Measurements from ENCODE around the gene U2AF2. TPM values are rescaled to one million over a fixed set of nuclear protein-coding genes. Genes with fewer than 3 reads are reported as not detected.

The U2AF2 gene
- total RNA-seq, 1 experiment from 2014 or later: 545 TPM

DNA sequence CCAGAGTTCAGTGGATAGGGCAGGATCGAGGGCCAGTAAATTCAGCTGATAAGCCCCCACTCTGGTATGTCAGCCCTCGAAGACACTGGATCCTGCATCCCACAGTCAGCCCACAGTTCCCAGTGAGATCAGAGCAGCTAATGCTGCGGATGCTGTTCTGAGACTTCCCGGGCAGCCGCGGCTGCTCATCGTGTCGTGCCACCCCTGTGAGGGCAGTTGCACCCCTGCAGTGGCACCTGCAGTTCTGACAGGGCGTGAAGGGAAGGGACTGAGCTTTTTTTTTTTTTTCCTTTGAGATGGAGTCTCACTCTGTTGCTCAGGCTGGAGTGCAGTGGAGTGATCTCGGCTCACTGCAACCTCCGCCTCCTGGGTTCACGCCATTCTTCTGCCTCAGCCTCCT lies 12.7 kb downstream of the U2AF2 start:
- TF ChIP-seq SIN3A (IDR thresholded peaks at IDR 0.05; ENCODE audit: borderline replicate concordance, insufficient read depth, low read depth, low read length) (no peak), TCF7L2 (IDR thresholded peaks at IDR 0.05; ENCODE audit: low read depth, low read length) (no peak), POLR2AphosphoS5 (IDR thresholded peaks at IDR 0.05; ENCODE audit: low read depth, low read length) (no peak; the same call in 1 of the 2 replicates)
- TF ChIP-seq, protein P1, sequence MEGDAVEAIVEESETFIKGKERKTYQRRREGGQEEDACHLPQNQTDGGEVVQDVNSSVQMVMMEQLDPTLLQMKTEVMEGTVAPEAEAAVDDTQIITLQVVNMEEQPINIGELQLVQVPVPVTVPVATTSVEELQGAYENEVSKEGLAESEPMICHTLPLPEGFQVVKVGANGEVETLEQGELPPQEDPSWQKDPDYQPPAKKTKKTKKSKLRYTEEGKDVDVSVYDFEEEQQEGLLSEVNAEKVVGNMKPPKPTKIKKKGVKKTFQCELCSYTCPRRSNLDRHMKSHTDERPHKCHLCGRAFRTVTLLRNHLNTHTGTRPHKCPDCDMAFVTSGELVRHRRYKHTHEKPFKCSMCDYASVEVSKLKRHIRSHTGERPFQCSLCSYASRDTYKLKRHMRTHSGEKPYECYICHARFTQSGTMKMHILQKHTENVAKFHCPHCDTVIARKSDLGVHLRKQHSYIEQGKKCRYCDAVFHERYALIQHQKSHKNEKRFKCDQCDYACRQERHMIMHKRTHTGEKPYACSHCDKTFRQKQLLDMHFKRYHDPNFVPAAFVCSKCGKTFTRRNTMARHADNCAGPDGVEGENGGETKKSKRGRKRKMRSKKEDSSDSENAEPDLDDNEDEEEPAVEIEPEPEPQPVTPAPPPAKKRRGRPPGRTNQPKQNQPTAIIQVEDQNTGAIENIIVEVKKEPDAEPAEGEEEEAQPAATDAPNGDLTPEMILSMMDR (IDR thresholded peaks at IDR 0.05): no peak
- TF ChIP-seq, protein P2, sequence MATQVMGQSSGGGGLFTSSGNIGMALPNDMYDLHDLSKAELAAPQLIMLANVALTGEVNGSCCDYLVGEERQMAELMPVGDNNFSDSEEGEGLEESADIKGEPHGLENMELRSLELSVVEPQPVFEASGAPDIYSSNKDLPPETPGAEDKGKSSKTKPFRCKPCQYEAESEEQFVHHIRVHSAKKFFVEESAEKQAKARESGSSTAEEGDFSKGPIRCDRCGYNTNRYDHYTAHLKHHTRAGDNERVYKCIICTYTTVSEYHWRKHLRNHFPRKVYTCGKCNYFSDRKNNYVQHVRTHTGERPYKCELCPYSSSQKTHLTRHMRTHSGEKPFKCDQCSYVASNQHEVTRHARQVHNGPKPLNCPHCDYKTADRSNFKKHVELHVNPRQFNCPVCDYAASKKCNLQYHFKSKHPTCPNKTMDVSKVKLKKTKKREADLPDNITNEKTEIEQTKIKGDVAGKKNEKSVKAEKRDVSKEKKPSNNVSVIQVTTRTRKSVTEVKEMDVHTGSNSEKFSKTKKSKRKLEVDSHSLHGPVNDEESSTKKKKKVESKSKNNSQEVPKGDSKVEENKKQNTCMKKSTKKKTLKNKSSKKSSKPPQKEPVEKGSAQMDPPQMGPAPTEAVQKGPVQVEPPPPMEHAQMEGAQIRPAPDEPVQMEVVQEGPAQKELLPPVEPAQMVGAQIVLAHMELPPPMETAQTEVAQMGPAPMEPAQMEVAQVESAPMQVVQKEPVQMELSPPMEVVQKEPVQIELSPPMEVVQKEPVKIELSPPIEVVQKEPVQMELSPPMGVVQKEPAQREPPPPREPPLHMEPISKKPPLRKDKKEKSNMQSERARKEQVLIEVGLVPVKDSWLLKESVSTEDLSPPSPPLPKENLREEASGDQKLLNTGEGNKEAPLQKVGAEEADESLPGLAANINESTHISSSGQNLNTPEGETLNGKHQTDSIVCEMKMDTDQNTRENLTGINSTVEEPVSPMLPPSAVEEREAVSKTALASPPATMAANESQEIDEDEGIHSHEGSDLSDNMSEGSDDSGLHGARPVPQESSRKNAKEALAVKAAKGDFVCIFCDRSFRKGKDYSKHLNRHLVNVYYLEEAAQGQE (IDR thresholded peaks at IDR 0.05; ENCODE audit: insufficient read depth in 1 of 2, low read depth in 2 of 2, low read length in 1 of 2): no peak
- no peak for DNase-seq (ENCODE audit: low read depth, low spot score)
- Histone ChIP-seq H3K4me1 (ENCODE audit: control insufficient read depth, insufficient read depth, low read length) (peaks cover 65% of the 10 kb centered on the region), H3K9me3 (ENCODE audit: control insufficient read depth, insufficient read depth, low read depth, low read length) (no peaks in the 10 kb centered on the region), H3K27ac (ENCODE audit: low read length) (peak overlapping the region; percentile 55), H3K27me3 (ENCODE audit: control insufficient read depth, insufficient read depth, low read length) (no peaks in the 10 kb centered on the region), H3K4me3 (ENCODE audit: low read depth in 2 of 2, low read length in 2 of 2) (no peak overlapping the region), H3K36me3 (ENCODE audit: control insufficient read depth, insufficient read depth, low read length) (peaks cover 37% of the 10 kb centered on the region)
- ATAC-seq: no peak
- intact Hi-C loops (cut with micrococcal nuclease; ENCODE audit: unreplicated experiment) (no loop called here), in situ Hi-C loops (cut with HindIII; ENCODE audit: low pct_unique_long_range_greater_than_20kb, low sequenced_read_pairs) (no loop called here)
- ChIA-PET CTCF (interaction anchor here (0.7 kb wide), 3 partner anchors 10 to 80 kb away, joined by 3 to 5 read pairs (median 4); no protein-coding TSS in a partner anchor), POLR2A (interaction anchor here (0.6 to 0.8 kb wide), 2 partner anchors 11 to 13 kb away, joined by 4 read pairs; no protein-coding TSS in a partner anchor)
- BruUV-seq (replicated peaks): no TSS peak

DNA sequence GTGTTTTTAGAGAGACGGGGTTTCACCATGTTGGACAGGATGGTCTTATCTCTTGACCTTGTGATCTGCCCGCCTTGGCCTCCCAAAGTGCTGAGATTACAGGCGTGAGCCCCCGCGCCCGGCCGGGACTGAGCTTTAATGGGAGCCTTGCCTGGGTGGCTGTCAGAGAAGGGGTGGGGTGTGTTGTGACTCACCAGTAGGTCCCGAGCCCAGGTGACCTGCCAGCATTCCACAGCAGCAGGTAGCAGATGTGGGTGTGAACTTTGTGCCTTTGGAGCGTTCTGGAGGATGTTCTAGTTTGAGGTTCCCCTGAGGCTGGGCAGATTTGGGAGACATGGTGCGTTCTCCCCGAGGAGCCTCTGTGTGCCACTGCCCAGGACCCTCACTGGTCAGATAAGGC lies 13.1 kb downstream of the U2AF2 start:
- ChIA-PET POLR2A (no interaction called here), CTCF (interaction anchor here (0.7 kb wide), 1 partner anchor 81 kb away, joined by 3 read pairs; no protein-coding TSS in a partner anchor)
- H3K4me1 ChIP-seq (ENCODE audit: control insufficient read depth, insufficient read depth, low read length): peaks cover 69% of the 10 kb centered on the region
- intact Hi-C loops (cut with micrococcal nuclease; ENCODE audit: unreplicated experiment): no loop called here
- in situ Hi-C loops (cut with HindIII; ENCODE audit: low pct_unique_long_range_greater_than_20kb, low sequenced_read_pairs): no loop called here
- H3K27me3 ChIP-seq (ENCODE audit: control insufficient read depth, insufficient read depth, low read length): no peaks in the 10 kb centered on the region
- ATAC-seq: no peak
- H3K9me3 ChIP-seq (ENCODE audit: control insufficient read depth, insufficient read depth, low read depth, low read length): no peaks in the 10 kb centered on the region
- TF ChIP-seq TCF7L2 (IDR thresholded peaks at IDR 0.05; ENCODE audit: low read depth, low read length): no peak
- TF ChIP-seq, protein P2 (IDR thresholded peaks at IDR 0.05; ENCODE audit: insufficient read depth in 1 of 2, low read depth in 2 of 2, low read length in 1 of 2): no peak
- no peak for TF ChIP-seq SIN3A (IDR thresholded peaks at IDR 0.05; ENCODE audit: borderline replicate concordance, insufficient read depth, low read depth, low read length)
- TF ChIP-seq, protein P1 (IDR thresholded peaks at IDR 0.05): no peak
- TF ChIP-seq POLR2AphosphoS5 (IDR thresholded peaks at IDR 0.05; ENCODE audit: low read depth, low read length): no peak
- H3K4me3 ChIP-seq (ENCODE audit: low read depth in 2 of 2, low read length in 2 of 2): no peak overlapping the region
- H3K27ac ChIP-seq (ENCODE audit: low read length): peak overlapping the region; percentile 96
- peaks cover 32% of the 10 kb centered on the region for H3K36me3 ChIP-seq (ENCODE audit: control insufficient read depth, insufficient read depth, low read length)
- no peak for DNase-seq (ENCODE audit: low read depth, low spot score)
- no TSS peak for BruUV-seq (replicated peaks)
